Cardiac muscle cell (in vitro differentiated cells and primary cell): Measurements from ENCODE around the gene PDE4B. TPM values are rescaled to one million over a fixed set of nuclear protein-coding genes. Genes with fewer than 3 reads are reported as not detected.
"Not testable (repeated sequence)": the region's sequence is repeated elsewhere in the genome, so short reads cannot be mapped to it uniquely, and the experiment has no call there.

ENCODE experiments used
- DNase-seq, 2 donors: peaks; one replicate each; pipeline versions ENCODE4 v3.0.0 to v3.0.0-alpha.2; 2010 to 2017; ENCODE audit warnings: low read depth in 1 of 2, low spot score in 1 of 2
- H3K27ac ChIP-seq: fragments of 200-600 bp; sonication (generic); 2 replicates; pipeline ENCODE4 v1.5.1; 2016
- H3K27me3 ChIP-seq: fragments of 200-600 bp; sonication (generic); 2 replicates; pipeline ENCODE4 v1.6.0; 2016; ENCODE audit warnings: control low read depth
- H3K36me3 ChIP-seq: fragments of 200-600 bp; sonication (generic); 2 replicates; pipeline ENCODE4 v1.5.1; 2016; ENCODE audit warnings: control low read depth
- H3K4me1 ChIP-seq: fragments of 200-600 bp; sonication (generic); 2 replicates; pipeline ENCODE4 v1.8.1; 2017; ENCODE audit warnings: low read depth, mild to moderate bottlenecking, mixed run types
- H3K4me3 ChIP-seq: fragments of 200-600 bp; sonication (generic); 2 replicates; pipeline ENCODE4 v1.5.1; 2016; ENCODE audit warnings: mild to moderate bottlenecking
- H3K9me3 ChIP-seq: fragments of 200-600 bp; sonication (generic); 2 replicates; pipeline ENCODE4 v1.5.1; 2017; ENCODE audit warnings: low read depth, mild to moderate bottlenecking, control low read depth
- polyA plus RNA-seq: library from polyadenylated mRNA; unstranded; fragments of >200 nt; fragmentation: Nextera tagmentation; extraction: Ambion mirVana; gene quantifications from 2 replicates; pipeline ENCODE4 v1.2.1, GENCODE V29; 2016
- total RNA-seq: library from RNA; depleted of rRNA; stranded (reverse); fragments of >200 nt; gene quantifications from 2 replicates; pipeline ENCODE4 v1.2.3, GENCODE V29; 2016
- TF ChIP-seq, protein P1 (sequence below): IDR thresholded peaks from 2 replicates; pipeline ENCODE4 v1.5.1; 2012; ENCODE audit warnings: low read depth, mild to moderate bottlenecking, low read length

The PDE4B gene
- total and polyA plus RNA-seq, 2 experiments from 2014 or later, result 0.65 to 3.9 TPM

- Histone ChIP-seq H3K27me3 (no peaks in the 10 kb centered on the region), H3K4me1 (peaks cover 12% of the 10 kb centered on the region), H3K27ac (no peak overlapping the region), H3K36me3 (no peaks in the 10 kb centered on the region), H3K9me3 (no peaks in the 10 kb centered on the region), H3K4me3 (no peak overlapping the region)
- DNase-seq, result no peak
- TF ChIP-seq, protein P1, sequence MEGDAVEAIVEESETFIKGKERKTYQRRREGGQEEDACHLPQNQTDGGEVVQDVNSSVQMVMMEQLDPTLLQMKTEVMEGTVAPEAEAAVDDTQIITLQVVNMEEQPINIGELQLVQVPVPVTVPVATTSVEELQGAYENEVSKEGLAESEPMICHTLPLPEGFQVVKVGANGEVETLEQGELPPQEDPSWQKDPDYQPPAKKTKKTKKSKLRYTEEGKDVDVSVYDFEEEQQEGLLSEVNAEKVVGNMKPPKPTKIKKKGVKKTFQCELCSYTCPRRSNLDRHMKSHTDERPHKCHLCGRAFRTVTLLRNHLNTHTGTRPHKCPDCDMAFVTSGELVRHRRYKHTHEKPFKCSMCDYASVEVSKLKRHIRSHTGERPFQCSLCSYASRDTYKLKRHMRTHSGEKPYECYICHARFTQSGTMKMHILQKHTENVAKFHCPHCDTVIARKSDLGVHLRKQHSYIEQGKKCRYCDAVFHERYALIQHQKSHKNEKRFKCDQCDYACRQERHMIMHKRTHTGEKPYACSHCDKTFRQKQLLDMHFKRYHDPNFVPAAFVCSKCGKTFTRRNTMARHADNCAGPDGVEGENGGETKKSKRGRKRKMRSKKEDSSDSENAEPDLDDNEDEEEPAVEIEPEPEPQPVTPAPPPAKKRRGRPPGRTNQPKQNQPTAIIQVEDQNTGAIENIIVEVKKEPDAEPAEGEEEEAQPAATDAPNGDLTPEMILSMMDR, result no peak
Observed at GRCh38 chr1:66418021-66418420, 625.3 kb downstream of the PDE4B start.

- not testable (repeated sequence) for H3K9me3 ChIP-seq, H3K27me3 ChIP-seq, H3K27ac ChIP-seq, DNase-seq, H3K36me3 ChIP-seq, H3K4me3 ChIP-seq, H3K4me1 ChIP-seq
Observed at GRCh38 chr1:66420171-66420570, 627.5 kb downstream of the PDE4B start.

GRCh38 chr1:66420906-66421305 is 628.2 kb downstream of the PDE4B start:
- H3K36me3 ChIP-seq, DNase-seq, H3K27me3 ChIP-seq, H3K4me1 ChIP-seq, H3K9me3 ChIP-seq, H3K4me3 ChIP-seq, H3K27ac ChIP-seq: not testable (repeated sequence)

- DNase-seq, result no peak
Observed at GRCh38 chr1:66422804-66423203, 630.1 kb downstream of the PDE4B start.

More at GRCh38 chr1:66422804-66423203, 630.1 kb downstream of the PDE4B start:
- Histone ChIP-seq H3K9me3 (no peaks in the 10 kb centered on the region), H3K4me1 (no peaks in the 10 kb centered on the region), H3K27ac (no peak overlapping the region), H3K4me3 (no peak overlapping the region), H3K36me3 (no peaks in the 10 kb centered on the region), H3K27me3 (no peaks in the 10 kb centered on the region)
- TF ChIP-seq, protein P1, result no peak
